DOHH2 (cell line): Measurements from ENCODE around the gene GABARAPL2.

Experiments
- CTCF ChIP-seq: fragments of 200-600 bp; sonication (generic); IDR thresholded peaks from one replicate; pipeline ENCODE4 v1.5.1; 2014; ENCODE audit warnings: antibody characterized with exemption, mild to moderate bottlenecking, low read depth, low read length; ENCODE audit not compliant: poor library complexity, severe bottlenecking
- EZH2phosphoT487 ChIP-seq: fragments of 200-600 bp; sonication (generic); IDR thresholded peaks from 2 replicates; pipeline ENCODE4 v1.6.1; 2017; ENCODE audit warnings: borderline replicate concordance, mild to moderate bottlenecking, antibody characterized with exemption, low read length, moderate library complexity, mixed read lengths

- TF ChIP-seq CTCF: no peak
- TF ChIP-seq EZH2phosphoT487: no peak
These were observed 24.9 kb upstream of the GABARAPL2 start for GRCh38 chr16:75541236-75541635.
